Left lung (tissue), 10 donors: ENCODE results near the gene SNX9. TPM values are rescaled to one million over a fixed set of nuclear protein-coding genes. Genes with fewer than 3 reads are reported as not detected.
A peak's percentile ranks its signal among the peaks of the same experiment; 100 is the strongest.

Source experiments
- ATAC-seq: fragments of 200-7000 bp; cut with Tn5 transposase; one replicate; pipeline ENCODE4 v1.9.1; 2020; ENCODE audit warnings: moderate library complexity
- DNase-seq, 4 donors: peaks; one replicate each; pipeline ENCODE4 v3.0.0-alpha.2; 2013 to 2020
- H3K27ac ChIP-seq, 2 donors: fragments of 200-600 bp; sonication (generic) in 1 of 2; one replicate each; pipeline versions ENCODE4 v1.5.0 to v1.8.0; 2020 to 2021
- H3K27me3 ChIP-seq, 2 donors: fragments of 200-600 bp; sonication (generic) in 1 of 2; one replicate each; pipeline versions ENCODE4 v1.5.0 to v1.8.0; 2020 to 2021
- H3K36me3 ChIP-seq, 2 donors: fragments of 200-600 bp; sonication (generic) in 1 of 2; one replicate each; pipeline versions ENCODE4 v1.5.0 to v1.8.0; 2020 to 2021
- H3K4me1 ChIP-seq, 2 donors: fragments of 200-600 bp; one replicate each; pipeline ENCODE4 v1.8.0; 2021
- H3K4me3 ChIP-seq, 2 donors: fragments of 200-600 bp; sonication (generic) in 1 of 2; one replicate each; pipeline versions ENCODE4 v1.5.0 to v1.8.0; 2020 to 2021; ENCODE audit warnings: mild to moderate bottlenecking in 1 of 2
- H3K9me3 ChIP-seq, 2 donors: fragments of 200-600 bp; sonication (generic) in 1 of 2; one replicate each; pipeline versions ENCODE4 v1.5.0 to v1.8.0; 2020 to 2021
- CTCF ChIP-seq, 2 donors: fragments of 200-600 bp; sonication (generic) in 1 of 2; IDR thresholded peaks; one replicate each; pipeline versions ENCODE4 v1.5.0 to v1.8.0; 2021; ENCODE audit warnings: antibody characterized with exemption in 2 of 2
- intact Hi-C, 2 donors: fragments of 100-400 bp; cut with DNase I; formaldehyde crosslinking; loops; one replicate each; pipeline versions ENCODE4 v1.11.2 to v1.14.2; 2022
- polyA plus RNA-seq, 6 donors: library from polyadenylated mRNA; unstranded; fragments of 120-200 nt; gene quantifications; one replicate each; pipeline ENCODE4 v1.2.1, GENCODE V29; 2013; ENCODE audit not compliant: insufficient read length in 6 of 6
- total RNA-seq, 2 donors: library from RNA; stranded (reverse); fragmentation: NEBNext Ultra II Directional; extraction: Animal tissue kit (Norgen Biotek cat#: 25700); gene quantifications; one replicate each; pipeline ENCODE4 v1.2.1, GENCODE V29; 2021
- donor health status: DM: no; HTN: yes; CAD: no.
- donor health status: DM: no; HTN: no; CAD: no.

Gene SNX9
- total and polyA plus RNA-seq, 8 donors = 23.5 to 44.4 (median 38.4) TPM

- Histone ChIP-seq H3K4me1 (peaks cover 0 to 4% of the 10 kb centered on the region in 2 donors), H3K27ac (no peak overlapping the region), H3K36me3 (peaks cover 0 to 39% of the 10 kb centered on the region in 2 donors), H3K4me3 (no peak overlapping the region), H3K27me3 (peaks cover 8 to 17% of the 10 kb centered on the region in 2 donors), H3K9me3 (no peaks in the 10 kb centered on the region)
- DNase-seq (peak in 2 of 4 donors; percentile 58 to 63), ATAC-seq (peak; percentile 85)
- intact Hi-C loops = loop anchor here in 1 of 2 donors (5.0 kb wide), 1 partner anchor 123 kb away; no protein-coding TSS in a partner anchor
- no peak for TF ChIP-seq CTCF (IDR thresholded peaks at IDR 0.05)
Observed at GRCh38 chr6:157879873-157880254, 56.8 kb downstream of the SNX9 start.

- no peak overlapping the region for H3K27ac ChIP-seq
- intact Hi-C loops = no loop called here
- no peak for DNase-seq
- no peaks in the 10 kb centered on the region for H3K9me3 ChIP-seq
- H3K27me3 ChIP-seq = peaks cover 8 to 17% of the 10 kb centered on the region in 2 donors
- H3K36me3 ChIP-seq = peaks cover 0 to 33% of the 10 kb centered on the region in 2 donors
- no peak for TF ChIP-seq CTCF (IDR thresholded peaks at IDR 0.05)
- H3K4me1 ChIP-seq = peaks cover 0 to 4% of the 10 kb centered on the region in 2 donors
- no peak overlapping the region for H3K4me3 ChIP-seq
- peak; percentile 8 for ATAC-seq
Observed at GRCh38 chr6:157880534-157880933, 57.5 kb downstream of the SNX9 start.

GRCh38 chr6:157881342-157881741, 58.3 kb downstream of the SNX9 start:
- DNase-seq = peak in 3 of 4 donors; percentile 24 to 61 (median 56)
- Histone ChIP-seq H3K27ac (no peak overlapping the region), H3K4me3 (no peak overlapping the region), H3K4me1 (peaks cover 0 to 4% of the 10 kb centered on the region in 2 donors), H3K27me3 (peaks cover 8 to 25% of the 10 kb centered on the region in 2 donors), H3K36me3 (peaks cover 0 to 31% of the 10 kb centered on the region in 2 donors), H3K9me3 (no peaks in the 10 kb centered on the region)
- intact Hi-C loops = no loop called here
- ATAC-seq = peak; percentile 61
- TF ChIP-seq CTCF (IDR thresholded peaks at IDR 0.05) = no peak

- TF ChIP-seq CTCF (IDR thresholded peaks at IDR 0.05) = no peak
- no peak for ATAC-seq
- peaks cover 8 to 21% of the 10 kb centered on the region in 2 donors for H3K27me3 ChIP-seq
- no peak overlapping the region for H3K27ac ChIP-seq
- H3K4me1 ChIP-seq = peaks cover 0 to 4% of the 10 kb centered on the region in 2 donors
- DNase-seq = no peak
- H3K36me3 ChIP-seq = peaks cover 0 to 22% of the 10 kb centered on the region in 2 donors
- no peak overlapping the region for H3K4me3 ChIP-seq
- H3K9me3 ChIP-seq = no peaks in the 10 kb centered on the region
- intact Hi-C loops = no loop called here
Observed at GRCh38 chr6:157884756-157885155, 61.7 kb downstream of the SNX9 start.

- H3K36me3 ChIP-seq = peaks cover 0 to 22% of the 10 kb centered on the region in 2 donors
- peaks cover 0 to 4% of the 10 kb centered on the region in 2 donors for H3K4me1 ChIP-seq
- no peak for DNase-seq
- H3K27ac ChIP-seq = no peak overlapping the region
- ATAC-seq = no peak
- TF ChIP-seq CTCF (IDR thresholded peaks at IDR 0.05) = no peak
- H3K27me3 ChIP-seq = peaks cover 8 to 21% of the 10 kb centered on the region in 2 donors
- no peaks in the 10 kb centered on the region for H3K9me3 ChIP-seq
- intact Hi-C loops = no loop called here
- no peak overlapping the region for H3K4me3 ChIP-seq
Observed at GRCh38 chr6:157885211-157885788, 62.3 kb downstream of the SNX9 start.
